CD8-positive, alpha-beta memory T cell (primary cell): ENCODE measurements around the gene TNFRSF12A. TPM values are rescaled to one million over a fixed set of nuclear protein-coding genes. Genes with fewer than 3 reads are reported as not detected.
"Not testable (repeated sequence)": the region's sequence is repeated elsewhere in the genome, so short reads cannot be mapped to it uniquely, and the experiment has no call there.

ENCODE experiments used
- CTCF ChIA-PET: fragments of 350-600 bp; sonication (Branson Sonifier 250); formaldehyde crosslinking; loops from one replicate; lab custom pipeline; 2021; ENCODE audit warnings: antibody characterized with exemption; lab: Charles Lee
- POLR2A ChIA-PET: fragments of 350-600 bp; sonication (Branson Sonifier 250); formaldehyde crosslinking; loops from one replicate; lab custom pipeline; 2021; ENCODE audit warnings: antibody characterized with exemption; lab: Charles Lee
- DNase-seq, 5 donors: peaks; one replicate each; pipeline versions ENCODE4 v3.0.0 to v3.0.0-alpha.2; 2020 to 2022; ENCODE audit warnings: mixed read lengths in 1 of 5
- H3K27ac ChIP-seq: one replicate; pipeline ENCODE4 v1.7.0; 2013; ENCODE audit warnings: low read depth, mild to moderate bottlenecking, low read length, moderate library complexity
- H3K27me3 ChIP-seq: 2 replicates; pipeline ENCODE4 v1.7.0; 2013; ENCODE audit warnings: low read length, mild to moderate bottlenecking; ENCODE audit not compliant: insufficient read depth, poor library complexity, severe bottlenecking
- H3K36me3 ChIP-seq: 2 replicates; pipeline ENCODE4 v1.7.0; 2013; ENCODE audit warnings: mild to moderate bottlenecking, low read length, moderate library complexity; ENCODE audit not compliant: insufficient read depth
- H3K4me1 ChIP-seq: 2 replicates; pipeline ENCODE4 v1.7.0; 2013; ENCODE audit warnings: mild to moderate bottlenecking, low read length, moderate library complexity; ENCODE audit not compliant: insufficient read depth
- H3K4me3 ChIP-seq: 2 replicates; pipeline ENCODE4 v1.7.0; 2013; ENCODE audit warnings: mild to moderate bottlenecking, low read length
- H3K9me3 ChIP-seq: 2 replicates; pipeline ENCODE4 v1.7.0; 2013; ENCODE audit warnings: mild to moderate bottlenecking, low read length
- H3K27ac Mint-ChIP-seq, 8 donors: one replicate each; pipeline ENCODE4 v1.8.0; 2020 to 2021; ENCODE audit warnings: mixed read lengths in 8 of 8, mild to moderate bottlenecking in 6 of 8, inconsistent platforms in 3 of 8, moderate library complexity in 3 of 8
- H3K27me3 Mint-ChIP-seq, 2 donors: one replicate each; pipeline ENCODE4 v1.8.0; 2020 to 2021; ENCODE audit warnings: mixed read lengths in 2 of 2, mild to moderate bottlenecking in 1 of 2, moderate library complexity in 1 of 2
- H3K36me3 Mint-ChIP-seq, 3 donors: one replicate each; pipeline ENCODE4 v1.8.0; 2020 to 2021; ENCODE audit warnings: mixed read lengths in 3 of 3, inconsistent platforms in 1 of 3, mild to moderate bottlenecking in 1 of 3
- H3K4me1 Mint-ChIP-seq, 3 donors: one replicate each; pipeline ENCODE4 v1.8.0; 2020 to 2021; ENCODE audit warnings: mixed read lengths in 3 of 3, inconsistent platforms in 1 of 3, mild to moderate bottlenecking in 1 of 3
- H3K4me3 Mint-ChIP-seq, 7 donors: one replicate each; pipeline ENCODE4 v1.8.0; 2020 to 2021; ENCODE audit warnings: mixed read lengths in 7 of 7, mild to moderate bottlenecking in 6 of 7, moderate library complexity in 4 of 7, inconsistent platforms in 2 of 7
- H3K9me3 Mint-ChIP-seq, 5 donors: one replicate each; pipeline ENCODE4 v1.8.0; 2020 to 2022; ENCODE audit warnings: mixed read lengths in 5 of 5, mild to moderate bottlenecking in 3 of 5, moderate library complexity in 2 of 5, inconsistent platforms in 1 of 5
- polyA plus RNA-seq: library from polyadenylated mRNA; unstranded; fragments of 300-500 nt; fragmentation: Illumina TruSeq; gene quantifications from one replicate; pipeline ENCODE4 v1.2.3, GENCODE V29; 2021
- total RNA-seq, 2 experiments: library from RNA; stranded (reverse); gene quantifications; one replicate each; pipeline ENCODE4 v1.2.3, GENCODE V29; 2021

TNFRSF12A gene
- total and polyA plus RNA-seq, 3 experiments from 2014 or later: 2.1 to 4.5 (median 3.7) TPM

GRCh38 chr16:3049921-3050481, 29.8 kb downstream of the TNFRSF12A start:
- Histone ChIP-seq H3K9me3 (no peaks in the 10 kb centered on the region), H3K36me3 (no peaks in the 10 kb centered on the region), H3K4me3 (no peak overlapping the region), H3K4me1 (peaks cover 25% of the 10 kb centered on the region), H3K27me3 (peaks cover 11% of the 10 kb centered on the region), H3K27ac (no peak overlapping the region)
- H3K36me3 Mint-ChIP-seq: peaks cover 0 to 15% (median 6%) of the 10 kb centered on the region in 3 donors
- H3K4me3 Mint-ChIP-seq: peak overlapping the region in 1 of 7 donors; percentile 58
- peaks cover 3 to 8% of the 10 kb centered on the region in 2 donors for H3K27me3 Mint-ChIP-seq
- ChIA-PET CTCF (interaction anchor here (0.6 to 6.3 kb wide), 5 partner anchors 9 to 79 kb away, joined by 3 to 94 read pairs (median 21); no protein-coding TSS in a partner anchor), POLR2A (interaction anchor here (1.0 to 2.7 kb wide), 4 partner anchors 9 to 81 kb away, joined by 3 to 9 read pairs (median 4); no protein-coding TSS in a partner anchor)
- peak overlapping the region in 1 of 8 donors; percentile 31 for H3K27ac Mint-ChIP-seq
- peaks cover 28 to 62% (median 48%) of the 10 kb centered on the region in 3 donors for H3K4me1 Mint-ChIP-seq
- no peak for DNase-seq
- no peaks in the 10 kb centered on the region for H3K9me3 Mint-ChIP-seq

GRCh38 chr16:3050487-3050886, 30.3 kb downstream of the TNFRSF12A start:
- Histone ChIP-seq H3K27me3 (peaks cover 7% of the 10 kb centered on the region), H3K27ac (no peak overlapping the region), H3K4me1 (peaks cover 25% of the 10 kb centered on the region), H3K4me3 (no peak overlapping the region), H3K36me3 (no peaks in the 10 kb centered on the region), H3K9me3 (no peaks in the 10 kb centered on the region)
- no peak for DNase-seq
- Mint-ChIP-seq H3K9me3 (no peaks in the 10 kb centered on the region), H3K4me1 (peaks cover 29 to 62% (median 48%) of the 10 kb centered on the region in 3 donors), H3K36me3 (peaks cover 0 to 20% (median 6%) of the 10 kb centered on the region in 3 donors), H3K27me3 (peaks cover under 1 to 3% of the 10 kb centered on the region in 2 donors), H3K4me3 (peak overlapping the region in 2 of 7 donors; percentile 8 to 58), H3K27ac (peak overlapping the region in 1 of 8 donors; percentile 31)
- ChIA-PET POLR2A (interaction anchor here (1.2 kb wide), 1 partner anchor 8 kb away, joined by 4 read pairs; no protein-coding TSS in a partner anchor), CTCF (interaction anchor here (1.8 to 6.3 kb wide), 3 partner anchors 8 to 79 kb away, joined by 5 to 94 read pairs (median 31); no protein-coding TSS in a partner anchor)

DNA sequence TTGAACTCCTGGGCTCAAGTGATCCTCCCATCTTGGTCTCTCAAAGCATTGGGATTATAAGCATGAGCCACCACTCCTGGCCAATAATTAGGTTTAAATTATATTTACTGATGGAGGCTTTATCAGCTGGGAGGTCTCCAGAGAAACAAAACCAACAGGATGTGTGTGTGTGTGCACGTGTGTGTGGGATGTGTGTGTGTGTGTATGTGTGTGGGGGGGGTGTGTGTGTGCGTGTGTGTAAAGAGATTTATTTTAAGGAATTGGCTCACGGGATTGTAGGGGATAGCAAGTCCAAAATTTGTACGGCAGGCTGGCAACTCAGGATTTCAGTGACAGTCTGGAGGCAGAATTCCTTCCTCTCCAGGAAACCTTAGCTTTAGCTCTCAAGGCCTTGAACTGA, 30.8 kb downstream of the TNFRSF12A start:
- H3K9me3 ChIP-seq: no peaks in the 10 kb centered on the region
- no peak overlapping the region for H3K4me3 ChIP-seq
- Mint-ChIP-seq H3K4me3 (no peak overlapping the region), H3K9me3 (no peaks in the 10 kb centered on the region), H3K36me3 (peaks cover 0 to 22% (median 6%) of the 10 kb centered on the region in 3 donors), H3K27me3 (peaks cover 0 to 2% of the 10 kb centered on the region in 2 donors), H3K4me1 (peaks cover 32 to 64% (median 53%) of the 10 kb centered on the region in 3 donors), H3K27ac (peak overlapping the region in 1 of 8 donors; percentile 25)
- ChIA-PET CTCF (interaction anchor here (1.2 to 6.3 kb wide), 4 partner anchors 9 to 78 kb away, joined by 3 to 94 read pairs (median 4); no protein-coding TSS in a partner anchor), POLR2A (interaction anchor here (0.6 kb wide), 1 partner anchor 79 kb away, joined by 3 read pairs; no protein-coding TSS in a partner anchor)
- no peaks in the 10 kb centered on the region for H3K36me3 ChIP-seq
- H3K27ac ChIP-seq: no peak overlapping the region
- H3K27me3 ChIP-seq: peaks cover 7% of the 10 kb centered on the region
- peaks cover 25% of the 10 kb centered on the region for H3K4me1 ChIP-seq
- DNase-seq: no peak

- CTCF ChIA-PET: interaction anchor here (1.2 to 6.3 kb wide), 4 partner anchors 8 to 78 kb away, joined by 3 to 94 read pairs (median 4); no protein-coding TSS in a partner anchor
- Mint-ChIP-seq H3K36me3 (peaks cover 0 to 22% (median 6%) of the 10 kb centered on the region in 3 donors), H3K27me3 (peaks cover 0 to 2% of the 10 kb centered on the region in 2 donors), H3K4me1 (peaks cover 32 to 67% (median 55%) of the 10 kb centered on the region in 3 donors), H3K4me3 (peak overlapping the region in 1 of 7 donors; percentile 32), H3K27ac (peak overlapping the region in 3 of 8 donors; percentile 29 to 85 (median 52)), H3K9me3 (no peaks in the 10 kb centered on the region)
- Histone ChIP-seq H3K9me3 (no peaks in the 10 kb centered on the region), H3K4me3 (no peak overlapping the region), H3K27ac (no peak overlapping the region), H3K27me3 (peaks cover 7% of the 10 kb centered on the region), H3K4me1 (peaks cover 23% of the 10 kb centered on the region), H3K36me3 (no peaks in the 10 kb centered on the region)
- DNase-seq: no peak
- POLR2A ChIA-PET: interaction anchor here (0.6 kb wide), 2 partner anchors 10 to 78 kb away, joined by 3 to 6 read pairs; no protein-coding TSS in a partner anchor
Measured at GRCh38 chr16:3051494-3051893, 31.3 kb downstream of the TNFRSF12A start.

GRCh38 chr16:3052571-3053329, 32.6 kb downstream of the TNFRSF12A start:
- Mint-ChIP-seq H3K36me3 (peaks cover 0 to 26% (median 6%) of the 10 kb centered on the region in 3 donors), H3K27ac (peak overlapping the region in 2 of 8 donors; percentile 42 to 70)
- POLR2A ChIA-PET: not testable (repeated sequence)

GRCh38 chr16:3053330-3053710, 33.2 kb downstream of the TNFRSF12A start:
- H3K4me3 ChIP-seq, H3K27me3 Mint-ChIP-seq, H3K9me3 ChIP-seq, H3K4me3 Mint-ChIP-seq, DNase-seq, H3K27ac ChIP-seq, H3K36me3 ChIP-seq, H3K9me3 Mint-ChIP-seq, H3K27ac Mint-ChIP-seq, POLR2A ChIA-PET, H3K27me3 ChIP-seq, CTCF ChIA-PET: not testable (repeated sequence)
- H3K4me1 ChIP-seq: peaks cover 29% of the 10 kb centered on the region
- Mint-ChIP-seq H3K4me1 (peaks cover 38 to 71% (median 61%) of the 10 kb centered on the region in 3 donors), H3K36me3 (peaks cover 0 to 26% (median 6%) of the 10 kb centered on the region in 3 donors)

More at GRCh38 chr16:3052571-3053329, 32.6 kb downstream of the TNFRSF12A start:
- H3K4me3 ChIP-seq, H3K27ac ChIP-seq, H3K9me3 ChIP-seq, DNase-seq, H3K4me3 Mint-ChIP-seq, H3K27me3 Mint-ChIP-seq, H3K27me3 ChIP-seq, H3K36me3 ChIP-seq, H3K9me3 Mint-ChIP-seq: not testable (repeated sequence)
- peaks cover 40 to 72% (median 64%) of the 10 kb centered on the region in 3 donors for H3K4me1 Mint-ChIP-seq
- CTCF ChIA-PET: interaction anchor here (6.3 kb wide), 1 partner anchor 21 kb away, joined by 94 read pairs; no protein-coding TSS in a partner anchor
- H3K4me1 ChIP-seq: peaks cover 27% of the 10 kb centered on the region

DNA sequence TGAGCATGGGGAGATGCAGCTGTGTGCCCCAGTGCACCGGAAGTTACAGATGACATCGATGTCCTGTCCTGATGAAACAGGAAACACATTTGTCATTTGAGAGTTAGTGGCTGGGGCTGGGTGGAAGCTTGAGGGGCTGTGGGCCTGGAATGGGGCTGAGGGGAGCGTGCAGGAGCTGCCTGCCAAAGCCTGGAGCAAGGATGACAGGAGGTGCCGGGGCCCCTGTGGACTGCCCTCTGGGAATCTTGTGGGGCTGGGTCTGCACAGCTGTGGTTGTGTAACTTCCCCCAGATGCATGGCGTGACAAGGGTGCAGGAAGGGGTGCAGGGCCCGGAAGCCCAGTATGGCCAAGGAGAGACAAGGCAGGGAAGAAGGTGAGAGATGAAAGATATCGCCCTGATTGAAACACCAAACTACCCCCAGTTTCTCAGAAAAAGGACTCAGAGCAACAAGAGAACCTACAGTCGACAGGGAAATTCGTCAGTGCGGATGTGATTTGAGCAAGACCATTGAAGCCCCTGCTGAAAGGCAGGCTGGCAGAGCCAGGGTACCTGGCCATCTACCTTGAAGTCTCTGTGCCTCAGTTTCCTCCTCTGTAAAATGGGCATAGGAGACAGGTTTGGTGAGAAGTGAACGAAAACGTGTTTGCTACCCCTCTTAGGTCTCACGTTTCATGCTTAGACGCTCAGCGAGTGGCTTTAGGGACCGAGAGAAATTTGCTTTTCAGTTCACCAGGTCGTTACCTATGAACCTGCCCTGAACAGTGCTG, 35.0 kb downstream of the TNFRSF12A start:
- Mint-ChIP-seq H3K27me3 (no peaks in the 10 kb centered on the region), H3K9me3 (no peaks in the 10 kb centered on the region), H3K4me3 (peak overlapping the region; percentile 55 to 81 (median 75)), H3K4me1 (peaks cover 43 to 75% (median 58%) of the 10 kb centered on the region in 3 donors), H3K27ac (peak overlapping the region; percentile 72 to 98 (median 90)), H3K36me3 (peaks cover 0 to 33% (median 6%) of the 10 kb centered on the region in 3 donors)
- Histone ChIP-seq H3K4me1 (peaks cover 37% of the 10 kb centered on the region), H3K27ac (no peak overlapping the region), H3K9me3 (no peaks in the 10 kb centered on the region), H3K36me3 (no peaks in the 10 kb centered on the region), H3K27me3 (no peaks in the 10 kb centered on the region), H3K4me3 (no peak overlapping the region)
- ChIA-PET POLR2A (interaction anchor here (0.5 to 2.0 kb wide), 5 partner anchors 24 to 387 kb away, joined by 3 to 8 read pairs (median 4); partner anchors contain the start of gene ZNF213), CTCF (interaction anchor here (2.0 to 6.4 kb wide), 3 partner anchors 25 to 75 kb away, joined by 4 to 190 read pairs (median 82); partner anchors contain the start of gene ZNF213)
- DNase-seq: no peak
